Upper lobe of left lung (tissue), 4 donors: ENCODE measurements around the gene SYTL1.

Experiments
- CTCF ChIP-seq, 6 experiments: fragments of 450-650 bp in 4 of 6; fragments of 200-600 bp in 2 of 6; sonication (generic) in 2 of 6; IDR thresholded peaks; one replicate each; pipeline ENCODE4 v1.5.1; 2016 to 2019; ENCODE audit warnings: antibody characterized with exemption in 6 of 6
- EP300 ChIP-seq, 4 donors: sonication (generic); formaldehyde crosslinking; IDR thresholded peaks; one replicate each; pipeline ENCODE4 v1.5.1; 2017; ENCODE audit warnings: antibody characterized with exemption in 4 of 4, control low read depth in 2 of 4
- POLR2A ChIP-seq, 4 donors: fragments of 450-650 bp; IDR thresholded peaks; one replicate each; pipeline ENCODE4 v1.5.1; 2016 to 2017; ENCODE audit warnings: antibody characterized with exemption in 4 of 4, mild to moderate bottlenecking in 2 of 4
- POLR2AphosphoS5 ChIP-seq, 2 donors: sonication (generic); formaldehyde crosslinking; IDR thresholded peaks; one replicate each; pipeline ENCODE4 v1.5.1; 2017; ENCODE audit warnings: antibody characterized with exemption in 2 of 2

DNA sequence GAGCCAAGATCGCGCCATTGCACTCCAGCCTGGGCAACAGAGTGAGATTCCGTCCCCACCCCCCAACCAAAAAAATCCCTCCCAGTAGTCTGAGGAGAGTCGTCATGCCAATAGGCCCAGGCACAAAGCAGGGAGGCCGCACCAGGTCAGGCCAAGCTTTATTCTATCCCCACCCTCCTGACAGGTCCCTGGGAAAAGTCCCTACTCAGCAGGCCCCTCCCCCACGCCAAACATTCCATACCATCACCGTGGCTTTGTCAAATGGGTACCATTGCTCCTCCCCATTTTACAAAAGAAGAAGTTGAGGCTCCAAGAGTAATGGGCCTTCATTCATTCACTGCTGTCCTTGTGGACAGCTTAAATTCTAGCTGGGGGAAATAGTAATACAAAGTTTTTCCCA lies 55.9 kb downstream of the SYTL1 start:
- TF ChIP-seq CTCF (IDR thresholded peaks at IDR 0.05) (no peak), POLR2AphosphoS5 (IDR thresholded peaks at IDR 0.05) (no peak), EP300 (IDR thresholded peaks at IDR 0.05) (no peak), POLR2A (IDR thresholded peaks at IDR 0.05) (no peak)
